Testis (tissue), 3 donors: ENCODE results near the gene SPATA20. TPM values are rescaled to one million over a fixed set of nuclear protein-coding genes. Genes with fewer than 3 reads are reported as not detected.

Experiments used
- DNase-seq: peaks from one replicate; pipeline ENCODE4 v3.0.0-alpha.2; 2019
- H3K27ac ChIP-seq, 2 donors: fragments of 200-600 bp; sonication (generic); one replicate each; pipeline ENCODE4 v1.5.1; 2019
- H3K27me3 ChIP-seq: fragments of 200-600 bp; sonication (generic); one replicate; pipeline ENCODE4 v1.5.1; 2019
- H3K36me3 ChIP-seq: fragments of 200-600 bp; sonication (generic); one replicate; pipeline ENCODE4 v1.5.1; 2017; ENCODE audit warnings: low read depth; ENCODE audit errors: missing control alignments
- H3K4me1 ChIP-seq: fragments of 200-600 bp; sonication (generic); one replicate; pipeline ENCODE4 v1.5.1; 2019
- H3K4me3 ChIP-seq, 2 donors: fragments of 200-600 bp; sonication (generic); one replicate each; pipeline ENCODE4 v1.5.1; 2017 to 2019
- H3K9me3 ChIP-seq: fragments of 200-600 bp; sonication (generic); one replicate; pipeline ENCODE4 v1.5.1; 2017
- POLR2A ChIP-seq: fragments of 450-650 bp; IDR thresholded peaks from one replicate; pipeline ENCODE4 v1.6.1; 2017; ENCODE audit warnings: antibody characterized with exemption, mild to moderate bottlenecking, moderate library complexity
- WGBS, 2 donors: methylation state at CpG; one replicate each; pipeline ENCODE4 v1.1.5; 2018; 5-methylcytosine and 5-hydroxymethylcytosine counted together
- intact Hi-C: fragments of 100-400 bp; cut with DNase I; formaldehyde crosslinking; loops from one replicate; pipeline ENCODE4 v1.15.1; 2023; ENCODE audit warnings: low total_unique reads
- polyA plus RNA-seq: library from polyadenylated mRNA; stranded (reverse); fragments of 350-450 nt; fragmentation: Illumina TruSeq; extraction: RNeasy Lipid Tissue Mini Kit (QIAGEN cat#74804); gene quantifications from one replicate; pipeline ENCODE4 v1.2.3, GENCODE V29; 2014; ENCODE audit warnings: low read depth, low replicate concordance; ENCODE audit not compliant: insufficient read depth
- total RNA-seq, 2 donors: library from RNA; depleted of rRNA; stranded (reverse); fragments of >200 nt; gene quantifications; one replicate each; pipeline ENCODE4 v1.2.3, GENCODE V29; 2016
- TF ChIP-seq, protein P1 (sequence below), 3 experiments: fragments of 450-650 bp in 2 of 3; fragments of 200-600 bp in 1 of 3; sonication (generic) in 1 of 3; IDR thresholded peaks; one replicate each; pipeline ENCODE4 v1.5.1; 2016 to 2019; ENCODE audit warnings: antibody characterized with exemption in 3 of 3, mild to moderate bottlenecking in 2 of 3, moderate library complexity in 1 of 3

The SPATA20 gene
- total and polyA plus RNA-seq, 3 donors from 2014 or later, result 207 to 338 (median 264) TPM

DNA sequence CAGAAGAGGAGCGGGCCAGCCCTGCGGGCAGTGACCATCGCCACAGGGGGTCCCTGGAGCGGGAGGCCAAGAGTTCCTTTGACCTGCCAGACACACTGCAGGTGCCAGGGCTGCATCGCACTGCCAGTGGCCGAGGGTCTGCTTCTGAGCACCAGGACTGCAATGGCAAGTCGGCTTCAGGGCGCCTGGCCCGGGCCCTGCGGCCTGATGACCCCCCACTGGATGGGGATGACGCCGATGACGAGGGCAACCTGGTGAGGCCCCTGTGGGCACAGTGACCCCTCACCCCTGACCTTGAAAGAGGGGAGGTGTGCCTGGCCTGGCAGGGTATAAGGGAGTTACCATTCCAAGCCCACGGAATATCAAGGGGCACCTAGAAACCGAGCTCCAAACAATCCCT lies 52.6 kb downstream of the SPATA20 start:
- Histone ChIP-seq H3K27ac (no peak overlapping the region), H3K9me3 (no peaks in the 10 kb centered on the region), H3K4me1 (peaks cover 6% of the 10 kb centered on the region), H3K36me3 (no peaks in the 10 kb centered on the region), H3K4me3 (no peak overlapping the region), H3K27me3 (no peaks in the 10 kb centered on the region)
- DNase-seq, result no peak
- TF ChIP-seq POLR2A, result no peak
- TF ChIP-seq, protein P1, sequence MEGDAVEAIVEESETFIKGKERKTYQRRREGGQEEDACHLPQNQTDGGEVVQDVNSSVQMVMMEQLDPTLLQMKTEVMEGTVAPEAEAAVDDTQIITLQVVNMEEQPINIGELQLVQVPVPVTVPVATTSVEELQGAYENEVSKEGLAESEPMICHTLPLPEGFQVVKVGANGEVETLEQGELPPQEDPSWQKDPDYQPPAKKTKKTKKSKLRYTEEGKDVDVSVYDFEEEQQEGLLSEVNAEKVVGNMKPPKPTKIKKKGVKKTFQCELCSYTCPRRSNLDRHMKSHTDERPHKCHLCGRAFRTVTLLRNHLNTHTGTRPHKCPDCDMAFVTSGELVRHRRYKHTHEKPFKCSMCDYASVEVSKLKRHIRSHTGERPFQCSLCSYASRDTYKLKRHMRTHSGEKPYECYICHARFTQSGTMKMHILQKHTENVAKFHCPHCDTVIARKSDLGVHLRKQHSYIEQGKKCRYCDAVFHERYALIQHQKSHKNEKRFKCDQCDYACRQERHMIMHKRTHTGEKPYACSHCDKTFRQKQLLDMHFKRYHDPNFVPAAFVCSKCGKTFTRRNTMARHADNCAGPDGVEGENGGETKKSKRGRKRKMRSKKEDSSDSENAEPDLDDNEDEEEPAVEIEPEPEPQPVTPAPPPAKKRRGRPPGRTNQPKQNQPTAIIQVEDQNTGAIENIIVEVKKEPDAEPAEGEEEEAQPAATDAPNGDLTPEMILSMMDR (IDR thresholded peaks at IDR 0.05), result no peak
- 93 to 94% methylated on average over 9 to 12 of the region's 15 CpGs for WGBS, 2 donors
- intact Hi-C loops, result no loop called here

DNA sequence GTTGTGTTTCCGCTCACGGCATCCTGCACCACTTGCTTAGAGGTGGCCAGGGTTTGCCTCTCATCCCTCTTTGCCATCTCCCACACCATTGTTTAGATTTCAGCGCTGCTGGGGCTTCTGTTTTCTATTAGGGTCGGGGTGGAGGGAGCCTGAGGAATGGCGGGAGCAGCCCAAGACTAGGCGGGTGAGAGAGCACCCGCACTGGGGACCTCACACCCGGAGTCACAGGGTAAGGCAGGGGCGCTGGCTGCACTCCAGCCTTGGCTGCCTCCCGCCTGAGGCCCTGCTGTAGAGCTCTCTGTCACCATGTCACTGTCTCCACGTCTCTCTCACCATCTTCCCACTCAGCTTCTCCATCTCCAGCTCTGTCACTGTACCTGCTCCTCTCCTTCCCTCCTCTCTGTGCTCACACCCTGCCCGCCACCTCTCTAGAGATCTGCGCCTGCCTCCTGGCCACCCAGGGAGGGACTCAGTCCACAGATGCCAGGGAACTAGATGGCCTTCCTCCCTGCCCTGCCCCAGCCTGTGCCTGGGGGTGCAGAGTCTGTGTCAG lies 54.9 kb downstream of the SPATA20 start:
- Histone ChIP-seq H3K4me3 (no peak overlapping the region), H3K9me3 (no peaks in the 10 kb centered on the region), H3K27ac (no peak overlapping the region), H3K27me3 (no peaks in the 10 kb centered on the region), H3K36me3 (no peaks in the 10 kb centered on the region), H3K4me1 (peaks cover 10% of the 10 kb centered on the region)
- 84 to 92% methylated on average over 12 to 13 of the region's 13 CpGs for whole genome bisulfite sequencing, 2 donors
- no peak for TF ChIP-seq POLR2A
- TF ChIP-seq, protein P1 (IDR thresholded peaks at IDR 0.05), result no peak
- DNase-seq, result no peak
- intact Hi-C loops, result no loop called here

DNA sequence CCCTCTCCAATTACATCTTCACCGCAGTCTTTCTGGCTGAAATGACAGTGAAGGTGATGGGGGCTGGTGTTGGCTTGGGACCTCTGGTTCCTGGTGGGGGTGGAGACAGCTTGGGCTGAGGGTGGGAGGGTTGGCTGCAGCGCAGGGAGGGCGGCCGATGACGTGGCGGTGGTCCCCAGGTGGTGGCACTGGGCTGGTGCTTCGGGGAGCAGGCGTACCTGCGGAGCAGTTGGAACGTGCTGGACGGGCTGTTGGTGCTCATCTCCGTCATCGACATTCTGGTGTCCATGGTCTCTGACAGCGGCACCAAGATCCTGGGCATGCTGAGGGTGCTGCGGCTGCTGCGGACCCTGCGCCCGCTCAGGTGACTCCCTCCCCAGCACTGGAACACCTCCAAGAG lies 55.9 kb downstream of the SPATA20 start:
- Histone ChIP-seq H3K9me3 (no peaks in the 10 kb centered on the region), H3K27me3 (no peaks in the 10 kb centered on the region), H3K4me1 (peaks cover 10% of the 10 kb centered on the region), H3K4me3 (no peak overlapping the region), H3K36me3 (no peaks in the 10 kb centered on the region), H3K27ac (no peak overlapping the region)
- no peak for DNase-seq
- WGBS, 2 donors, result 90 to 96% methylated on average over 17 to 18 of the region's 18 CpGs
- TF ChIP-seq, protein P1 (IDR thresholded peaks at IDR 0.05), result no peak
- TF ChIP-seq POLR2A, result no peak
- intact Hi-C loops, result no loop called here

DNA sequence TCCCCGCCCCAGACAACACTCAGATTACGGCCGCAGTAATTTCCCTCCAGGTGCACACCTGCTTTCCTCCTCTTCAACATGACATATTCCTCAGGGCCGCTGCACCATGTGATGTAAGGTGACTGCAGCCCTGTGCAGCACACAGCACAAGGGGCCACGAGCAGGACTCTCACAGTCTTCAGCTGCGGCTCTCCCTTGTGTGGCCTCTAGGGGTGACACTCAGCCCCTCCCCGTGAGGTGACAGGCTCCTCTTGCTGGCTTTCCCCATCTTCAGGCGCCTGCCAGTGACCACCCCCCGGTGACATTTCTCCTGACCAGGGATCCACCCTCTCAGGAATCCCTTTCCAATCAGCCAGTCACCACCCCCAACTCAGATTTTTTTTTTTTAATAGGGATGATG lies 56.4 kb downstream of the SPATA20 start:
- intact Hi-C loops, result no loop called here
- H3K27me3 ChIP-seq, result no peaks in the 10 kb centered on the region
- H3K27ac ChIP-seq, result no peak overlapping the region
- no peaks in the 10 kb centered on the region for H3K9me3 ChIP-seq
- WGBS, 2 donors, result 73 to 79% methylated on average over 9 of the region's 9 CpGs
- no peak for DNase-seq
- H3K4me1 ChIP-seq, result peaks cover 10% of the 10 kb centered on the region
- no peak overlapping the region for H3K4me3 ChIP-seq
- TF ChIP-seq, protein P1 (IDR thresholded peaks at IDR 0.05), result no peak
- TF ChIP-seq POLR2A, result no peak
- no peaks in the 10 kb centered on the region for H3K36me3 ChIP-seq

DNA sequence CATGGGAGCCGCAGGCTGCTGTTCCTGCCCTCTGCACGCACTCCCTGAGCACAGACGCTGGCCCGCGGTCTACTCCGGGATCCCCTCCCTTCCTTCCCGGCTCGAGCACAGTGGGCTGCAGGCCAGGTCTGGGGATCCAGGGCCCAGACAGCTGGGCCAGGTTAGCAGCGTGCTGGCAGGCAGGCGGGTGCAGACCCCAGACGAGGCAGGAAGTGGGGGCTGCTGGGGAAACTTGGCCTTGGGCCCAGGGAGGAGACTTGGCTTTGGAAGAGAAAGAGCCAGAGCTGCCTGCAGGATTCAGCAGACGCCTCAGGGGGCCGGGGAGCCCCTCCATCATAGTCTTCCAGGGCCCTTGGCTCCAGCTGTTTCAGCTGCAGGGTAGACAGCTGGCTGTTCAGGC lies 57.5 kb downstream of the SPATA20 start:
- H3K27ac ChIP-seq, result no peak overlapping the region
- intact Hi-C loops, result no loop called here
- no peaks in the 10 kb centered on the region for H3K27me3 ChIP-seq
- WGBS, 2 donors, result 38% methylated on average over 12 to 13 of the region's 13 CpGs
- TF ChIP-seq, protein P1 (IDR thresholded peaks at IDR 0.05), result no peak
- TF ChIP-seq POLR2A, result no peak
- DNase-seq, result peak; percentile 74
- H3K36me3 ChIP-seq, result no peaks in the 10 kb centered on the region
- no peak overlapping the region for H3K4me3 ChIP-seq
- no peaks in the 10 kb centered on the region for H3K9me3 ChIP-seq
- H3K4me1 ChIP-seq, result peaks cover 10% of the 10 kb centered on the region
